CD4-positive, alpha-beta T cell (primary cell): ENCODE results near the gene OR10A3. TPM values are rescaled to one million over a fixed set of nuclear protein-coding genes. Genes with fewer than 3 reads are reported as not detected.

Experiments
- ATAC-seq: fragments of 200-7000 bp; cut with Tn5 transposase; one replicate; pipeline ENCODE4 v1.10.0; 2022; ENCODE audit warnings: mild to moderate bottlenecking; ENCODE audit not compliant: poor library complexity
- CTCF ChIA-PET: fragments of 350-600 bp; sonication (Branson Sonifier 250); formaldehyde crosslinking; loops from one replicate; lab custom pipeline; 2021; ENCODE audit warnings: antibody characterized with exemption, inconsistent platforms; lab: Charles Lee
- POLR2A ChIA-PET: fragments of 350-600 bp; sonication (Branson Sonifier 250); formaldehyde crosslinking; loops from one replicate; lab custom pipeline; 2021; ENCODE audit warnings: antibody characterized with exemption, inconsistent platforms; lab: Charles Lee
- DNase-seq, 14 experiments: peaks; one replicate each; pipeline ENCODE4 v3.0.0-alpha.2; 2013 to 2020; ENCODE audit warnings: mixed read lengths in 2 of 14
- H3K27ac ChIP-seq, 2 donors: one replicate each; pipeline versions ENCODE4 v1.5.1 to v1.7.0; 2013; ENCODE audit warnings: low read length in 2 of 2, low read depth in 1 of 2, mild to moderate bottlenecking in 1 of 2
- H3K27me3 ChIP-seq, 2 experiments: 1 replicate in 1 of 2; 2 replicates in 1 of 2; pipeline versions ENCODE4 v1.6.1 to v1.7.0; 2013; ENCODE audit warnings: low read length in 2 of 2, control low read depth in 1 of 2, mild to moderate bottlenecking in 1 of 2, moderate library complexity in 1 of 2; ENCODE audit not compliant: insufficient read depth in 2 of 2, control insufficient read depth in 1 of 2
- H3K36me3 ChIP-seq: one replicate; pipeline ENCODE4 v1.6.1; 2013; ENCODE audit warnings: low read length, control low read depth; ENCODE audit not compliant: insufficient read depth
- H3K4me1 ChIP-seq: one replicate; pipeline ENCODE4 v1.6.1; 2013; ENCODE audit warnings: low read length, control low read depth; ENCODE audit not compliant: insufficient read depth
- H3K4me3 ChIP-seq: one replicate; pipeline ENCODE4 v1.5.1; 2013; ENCODE audit warnings: mild to moderate bottlenecking, low read length, moderate library complexity
- H3K9me3 ChIP-seq, 2 experiments: 1 replicate in 1 of 2; 2 replicates in 1 of 2; pipeline versions ENCODE4 v1.6.1 to v1.7.0; 2013; ENCODE audit warnings: low read length in 2 of 2, mild to moderate bottlenecking in 2 of 2, control low read depth in 1 of 2, moderate library complexity in 1 of 2; ENCODE audit not compliant: control insufficient read depth in 1 of 2, insufficient read depth in 1 of 2
- H3K27ac Mint-ChIP-seq: one replicate; pipeline ENCODE4 v1.8.0; 2020; ENCODE audit warnings: mixed read lengths
- H3K27me3 Mint-ChIP-seq: one replicate; pipeline ENCODE4 v1.8.0; 2021; ENCODE audit warnings: mixed read lengths
- H3K36me3 Mint-ChIP-seq: one replicate; pipeline ENCODE4 v1.8.0; 2021; ENCODE audit warnings: low read depth, mixed read lengths
- H3K4me1 Mint-ChIP-seq: one replicate; pipeline ENCODE4 v1.8.0; 2021; ENCODE audit warnings: low read depth, mixed read lengths
- H3K4me3 Mint-ChIP-seq: one replicate; pipeline ENCODE4 v1.8.0; 2020; ENCODE audit warnings: mild to moderate bottlenecking, mixed read lengths
- H3K9me3 Mint-ChIP-seq: one replicate; pipeline ENCODE4 v1.8.0; 2020; ENCODE audit warnings: mixed read lengths
- CTCF ChIP-seq: fragments of 200-600 bp; IDR thresholded peaks from one replicate; pipeline ENCODE4 v1.8.0; 2022; ENCODE audit warnings: antibody characterized with exemption, mild to moderate bottlenecking
- intact Hi-C, 2 experiments: fragments of 100-400 bp; cut with DNase I in 1 of 2; cut with micrococcal nuclease in 1 of 2; formaldehyde crosslinking; loops; one replicate each; pipeline versions ENCODE4 v1.15.1 to v1.9.0; 2023 to 2025; cut with DNase I, micrococcal nuclease
- total RNA-seq, 174 experiments: library from RNA in 2 of 174; stranded (reverse) in 2 of 174; gene quantifications; one replicate each; pipeline ENCODE4 v1.2.3 and lab custom pipeline; 2021 to 2026

The OR10A3 gene
- total RNA-seq, 2 experiments from 2014 or later, result not detected

- ChIA-PET POLR2A (no interaction called here), CTCF (interaction anchor here (1.4 kb wide), 1 partner anchor 97 kb away, joined by 4 read pairs; the partner anchor contains the start of gene EIF3F)
- Mint-ChIP-seq H3K4me1 (peaks cover 7% of the 10 kb centered on the region), H3K4me3 (no peak overlapping the region), H3K9me3 (no peaks in the 10 kb centered on the region), H3K27me3 (no peaks in the 10 kb centered on the region), H3K36me3 (no peaks in the 10 kb centered on the region), H3K27ac (no peak overlapping the region)
- Histone ChIP-seq H3K4me1 (no peaks in the 10 kb centered on the region), H3K27me3 (no peaks in the 10 kb centered on the region), H3K9me3 (no peaks in the 10 kb centered on the region), H3K36me3 (no peaks in the 10 kb centered on the region), H3K27ac (no peak overlapping the region), H3K4me3 (no peak overlapping the region)
- intact Hi-C loops, result no loop called here
- TF ChIP-seq CTCF, result no peak
- DNase-seq (no peak), ATAC-seq (no peak)
Observed at GRCh38 chr11:7889985-7890384, 51.5 kb downstream of the OR10A3 start.

Other genes starting within 250 kb of the OR10A3 start
- not detected for gene OVCH2, start 235.2 kb downstream of the OR10A3 start, total RNA-seq
- not detected for gene OR5P2, start 144.8 kb downstream of the OR10A3 start, total RNA-seq
- not detected for gene OR5P3, start 110.9 kb downstream of the OR10A3 start, total RNA-seq
- not detected for gene OR10A6, start 10.4 kb downstream of the OR10A3 start, total RNA-seq
- not detected for gene NLRP10, start 23.7 kb upstream of the OR10A3 start, total RNA-seq
- 100 to 1,000 TPM; 338 to 348 TPM for gene EIF3F, start 45.6 kb upstream of the OR10A3 start, total RNA-seq
- gene TUB, start 139.5 kb upstream of the OR10A3 start, total RNA-seq, result under 1 TPM in 1 of 2 experiments, not detected in 1; 0.08 TPM
- 10 to 100 TPM; 55.3 to 57.6 TPM for gene RIC3, start 227.3 kb upstream of the OR10A3 start, total RNA-seq